NCI-H82 treated with DMSO at 0.1 percent for 48 hours (cell line): ENCODE data around the gene ISCA1.

Experiments
- DNase-seq: peaks from one replicate; lab custom pipeline; 2025; ENCODE audit not compliant: unreplicated experiment; lab: John Stamatoyannopoulos, UW

ISCA1 gene

DNA sequence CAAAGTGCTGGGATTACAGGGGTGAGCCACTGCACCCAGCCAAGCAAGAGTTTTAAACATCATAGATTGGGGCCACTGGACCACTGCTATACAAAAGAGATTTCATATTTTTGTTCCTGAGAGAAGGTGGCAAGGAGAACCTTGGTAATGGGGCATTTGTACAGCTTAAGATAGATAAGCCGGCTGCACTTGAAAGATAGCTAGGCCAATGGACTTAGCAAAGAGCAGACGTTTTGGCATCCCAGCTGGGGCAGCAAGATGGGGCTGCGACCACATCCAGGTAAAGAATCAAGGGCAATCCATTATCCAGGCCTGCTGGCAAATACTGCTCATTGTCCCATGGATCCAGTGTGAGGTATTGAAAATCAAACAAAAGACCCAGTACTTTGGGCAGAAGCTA, 3.9 kb upstream of the ISCA1 start:
- DNase-seq, result no peak

DNA sequence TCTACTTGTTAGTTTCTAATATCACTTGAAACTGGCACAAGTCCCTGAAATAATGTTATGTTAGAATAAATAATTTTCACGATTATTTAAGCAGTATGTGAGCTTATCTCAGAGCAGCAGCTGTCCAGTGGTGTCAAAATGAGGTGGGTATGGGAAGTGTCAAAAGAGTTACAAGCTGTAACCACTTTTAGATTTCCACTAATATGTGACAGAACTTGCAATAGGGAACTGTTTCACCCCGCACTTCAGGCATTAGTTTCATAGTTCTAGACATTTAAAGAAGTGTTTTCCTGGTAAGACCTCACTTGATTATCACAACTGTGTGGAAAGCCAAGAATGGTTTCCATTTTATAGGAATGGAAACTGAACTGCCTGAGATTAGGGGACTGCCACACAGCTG, 2.9 kb upstream of the ISCA1 start:
- no peak for DNase-seq

DNA sequence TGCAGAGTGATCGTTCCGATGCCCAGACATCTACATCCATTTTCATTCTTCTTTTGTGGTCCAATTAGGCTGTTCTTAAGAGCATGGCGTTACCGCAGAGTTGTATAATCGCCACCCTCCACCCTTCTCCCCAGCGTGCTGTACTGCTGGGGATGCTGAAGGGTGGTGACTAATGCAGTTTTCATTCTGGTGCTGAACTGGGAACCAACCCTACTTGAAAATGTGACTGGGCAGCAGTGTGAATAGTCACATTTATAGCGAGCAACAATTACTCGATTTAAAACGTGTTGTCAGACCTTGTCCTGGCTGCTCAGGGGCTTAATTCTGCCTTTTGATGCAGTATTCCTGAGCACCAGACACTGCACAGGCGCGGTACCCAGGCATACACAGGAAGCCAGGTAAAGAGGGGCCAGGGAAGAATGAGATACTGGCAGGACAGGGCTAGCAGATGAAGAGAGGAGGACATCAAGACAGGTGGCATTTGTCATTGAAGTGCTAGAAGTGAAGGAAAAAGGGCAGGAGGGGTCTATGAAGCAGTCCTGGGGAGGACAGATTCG, 719 bp upstream of the ISCA1 start:
- DNase-seq, result no peak

DNA sequence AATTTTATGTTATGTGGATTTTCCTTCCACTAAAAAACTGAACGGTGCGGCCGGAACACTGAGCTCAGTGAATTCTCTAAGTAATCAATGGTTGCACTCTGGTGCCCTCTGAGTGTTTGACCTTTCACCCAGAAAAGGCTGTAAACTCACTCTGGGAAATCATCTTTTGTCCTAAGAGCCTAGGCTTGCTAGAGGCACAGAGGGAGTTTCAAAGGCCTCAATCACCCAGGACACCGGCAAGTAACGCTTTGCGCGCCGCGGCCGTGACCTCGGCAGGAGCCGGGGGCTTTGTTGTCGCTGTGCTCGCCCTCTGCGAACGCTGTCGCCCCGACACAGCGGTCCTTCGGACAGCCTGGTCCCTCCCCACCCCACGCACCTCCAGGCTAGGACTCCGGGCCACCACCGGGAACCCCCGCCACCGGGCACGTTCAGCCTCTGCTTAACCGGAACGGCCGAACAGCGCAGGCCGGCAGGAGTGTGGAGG, 703 bp downstream of the ISCA1 start:
- DNase-seq, result no peak

DNA sequence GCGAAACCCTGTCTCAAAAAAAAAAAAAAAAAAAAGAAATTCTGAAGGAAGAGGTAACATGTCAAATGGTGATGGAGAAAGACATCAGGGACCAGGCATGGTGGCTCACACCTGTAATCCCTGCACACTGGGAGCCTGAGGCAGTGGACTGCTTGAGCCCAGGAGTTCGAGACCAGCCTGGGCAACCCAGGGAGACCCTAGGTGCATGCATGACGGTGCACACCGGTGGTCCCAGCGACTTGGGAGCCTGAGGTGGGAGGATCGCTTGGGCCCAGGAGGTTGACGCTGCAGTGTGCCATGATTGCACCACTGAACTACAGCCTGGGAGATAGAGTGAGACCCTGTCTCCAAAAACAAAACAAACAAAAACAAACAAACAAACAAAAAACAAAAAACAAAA, 1.8 kb downstream of the ISCA1 start:
- no peak for DNase-seq

DNA sequence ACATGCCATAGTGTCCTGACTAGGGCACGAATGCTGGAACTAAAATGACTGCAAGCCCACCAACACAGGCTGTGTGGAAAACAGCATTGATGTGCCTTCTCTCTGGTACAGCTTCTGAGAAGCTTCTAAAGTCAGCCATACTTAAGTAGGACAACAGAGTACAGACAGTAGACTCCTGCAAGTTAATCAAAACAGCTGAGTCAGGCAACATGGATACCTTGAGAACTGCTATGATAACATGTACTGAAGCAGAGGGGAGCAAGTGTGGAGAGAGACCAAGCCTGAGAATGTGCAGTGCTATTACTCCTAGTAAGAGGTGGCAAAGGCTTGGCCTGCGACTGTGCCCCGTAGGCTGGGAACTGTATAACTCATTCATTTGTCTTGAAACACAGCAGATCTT, 2.5 kb downstream of the ISCA1 start:
- DNase-seq, result no peak

DNA sequence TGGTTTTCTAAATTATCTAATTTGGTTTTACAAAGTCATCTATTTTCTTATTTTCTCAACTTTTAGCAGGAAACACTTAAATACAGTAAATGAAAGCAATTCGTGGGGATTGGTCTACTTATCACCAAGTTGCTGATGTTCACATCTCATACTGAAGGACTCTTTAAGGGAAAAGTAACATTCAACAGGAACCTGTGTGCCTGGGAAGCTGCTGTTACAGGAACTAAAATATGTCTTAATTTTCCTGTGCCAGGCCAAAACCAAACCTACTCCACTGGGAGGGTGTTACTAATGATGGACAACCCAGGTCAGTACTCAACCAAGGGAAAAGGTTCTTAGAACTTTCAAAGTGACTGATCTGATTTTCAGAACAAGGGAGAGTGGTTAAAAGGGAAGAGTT, 5.3 kb downstream of the ISCA1 start:
- DNase-seq, result no peak

DNA sequence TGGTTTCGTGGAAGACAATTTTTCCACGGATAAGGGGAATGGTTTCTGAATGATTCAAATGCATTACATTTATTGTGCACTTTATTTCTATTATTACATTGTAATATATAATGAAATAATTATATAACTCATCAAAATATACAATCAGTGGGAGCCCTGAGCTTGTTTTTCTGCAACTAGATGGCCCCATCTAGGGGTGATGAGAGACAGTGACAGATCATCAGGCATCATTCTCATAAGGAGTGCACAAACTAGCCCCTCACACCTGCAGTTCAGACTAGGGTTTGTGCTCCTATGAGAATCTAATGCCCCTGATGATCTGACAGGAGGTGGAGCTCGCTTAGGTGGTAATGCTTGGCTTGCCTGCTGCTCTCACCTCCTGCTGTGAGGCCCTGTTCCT, 6.4 kb downstream of the ISCA1 start:
- no peak for DNase-seq

DNA sequence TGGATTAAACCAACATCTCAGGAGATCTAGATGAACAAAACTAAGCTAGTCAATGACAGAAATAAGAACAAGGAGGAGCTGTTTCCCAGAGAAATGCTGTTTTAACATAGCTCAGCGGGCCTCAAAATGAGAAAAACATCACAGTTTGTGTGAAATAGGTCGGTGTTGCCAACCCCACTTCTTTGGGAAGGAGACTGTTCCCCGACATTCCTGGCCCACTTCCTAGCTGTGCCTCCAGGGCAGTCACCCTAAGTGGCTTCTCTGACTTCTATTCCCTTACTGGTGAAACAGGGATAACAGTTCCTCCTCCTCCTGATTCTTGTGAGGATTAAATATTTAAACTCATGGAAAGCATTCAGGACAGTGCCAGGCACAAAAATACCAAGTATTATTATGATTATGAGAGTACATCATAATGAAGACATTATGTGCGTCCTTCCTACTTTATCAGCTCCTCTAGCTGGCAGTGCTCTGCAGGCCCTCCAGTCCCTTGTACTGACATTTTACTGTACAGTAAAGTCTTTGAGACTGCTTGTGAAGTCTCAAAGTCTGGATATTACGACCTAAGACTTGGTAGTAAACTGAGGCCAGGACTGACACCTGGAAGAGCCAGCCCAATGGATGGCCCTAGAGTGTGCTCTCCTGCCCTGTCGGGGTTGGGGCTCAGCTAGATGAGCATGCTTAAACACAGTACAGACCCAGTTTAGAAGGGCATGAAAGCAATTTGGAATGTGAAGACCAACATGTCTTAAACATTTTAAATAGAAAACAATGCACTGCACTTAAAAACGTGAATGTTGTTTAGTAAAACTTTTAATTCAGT, 7.3 kb downstream of the ISCA1 start:
- no peak for DNase-seq

DNA sequence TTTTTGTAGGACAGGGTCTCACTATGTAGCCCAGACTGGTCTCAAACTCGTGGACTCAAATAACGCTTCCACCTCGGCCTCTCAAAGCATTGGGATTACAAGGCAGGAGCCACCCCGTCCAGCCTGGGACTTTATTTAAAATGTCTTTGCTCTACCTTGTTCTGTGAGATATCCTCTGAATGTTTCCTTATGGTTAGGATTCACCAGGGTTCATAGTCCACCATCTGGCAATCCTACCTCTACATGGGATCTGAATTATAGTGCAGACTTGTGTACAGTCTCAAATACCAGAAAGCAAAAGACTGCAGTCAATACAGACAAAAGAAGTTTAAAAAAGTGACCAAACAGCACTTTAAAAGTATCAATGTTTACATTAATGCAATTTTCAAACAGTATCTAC, 10.1 kb downstream of the ISCA1 start:
- no peak for DNase-seq

DNA sequence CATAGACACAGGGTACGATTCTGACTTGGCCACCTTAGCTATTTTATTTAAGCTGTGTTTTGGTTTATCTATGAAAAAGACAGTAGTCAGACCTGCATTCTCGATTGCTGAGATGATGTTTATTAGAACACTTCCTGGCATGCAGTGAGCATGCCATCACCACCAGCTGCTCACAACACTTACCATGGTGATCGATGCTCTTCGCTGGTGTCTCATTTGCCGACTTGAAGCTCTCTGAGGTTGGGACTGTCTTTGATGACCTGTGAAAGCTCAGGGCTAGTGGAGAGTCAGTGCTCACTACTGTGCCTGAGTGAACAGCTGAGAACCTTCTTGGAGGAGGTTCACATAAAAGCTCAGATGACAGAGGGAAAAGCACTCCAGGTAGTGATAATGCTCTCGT, 18.5 kb downstream of the ISCA1 start:
- DNase-seq, result no peak

DNA sequence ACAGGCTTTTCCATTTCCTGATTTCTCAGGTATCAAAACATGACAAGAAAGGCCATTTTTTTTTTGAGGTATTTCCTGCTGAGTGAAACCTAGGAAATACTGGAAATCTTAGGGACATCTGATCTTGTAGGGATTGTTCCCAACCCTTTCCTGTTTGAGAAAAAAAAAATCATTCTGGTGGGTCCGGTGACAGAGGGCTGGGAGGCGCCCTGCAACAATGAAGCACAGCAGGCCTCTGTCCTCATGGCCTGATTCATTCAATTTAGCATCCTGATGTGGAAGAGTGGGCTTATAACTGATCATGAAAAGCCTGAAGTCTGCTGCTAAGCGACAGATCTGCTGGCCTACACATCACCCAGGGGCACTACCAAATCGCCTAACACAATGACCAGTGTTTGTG, 19.8 kb downstream of the ISCA1 start:
- no peak for DNase-seq

DNA sequence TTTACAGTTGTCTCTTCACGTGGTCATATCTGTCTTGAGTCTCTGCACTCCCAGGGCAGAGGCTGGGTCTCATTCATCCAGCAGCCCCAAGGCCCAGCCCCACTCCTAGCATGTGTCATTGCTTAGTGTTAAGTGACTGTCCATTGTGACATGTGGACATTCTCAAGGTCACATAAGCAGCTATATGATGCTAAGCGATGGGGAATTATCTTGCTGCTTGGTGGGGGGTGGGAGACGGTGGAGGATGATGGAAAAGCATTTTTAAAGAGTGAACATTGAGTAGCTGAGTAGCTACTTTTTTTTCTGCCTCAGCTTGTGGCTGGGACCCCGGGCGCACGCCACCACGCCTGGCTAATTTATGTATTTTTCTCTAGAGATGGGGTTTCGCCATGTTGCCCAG, 22.8 kb downstream of the ISCA1 start, which contains the start of gene C9orf153:
Gene C9orf153 (minus strand): TSS at position 101 of the 400 bp plus-strand sequence. CDS start 30,054 bp downstream, outside the sequence.
- no peak for DNase-seq

DNA sequence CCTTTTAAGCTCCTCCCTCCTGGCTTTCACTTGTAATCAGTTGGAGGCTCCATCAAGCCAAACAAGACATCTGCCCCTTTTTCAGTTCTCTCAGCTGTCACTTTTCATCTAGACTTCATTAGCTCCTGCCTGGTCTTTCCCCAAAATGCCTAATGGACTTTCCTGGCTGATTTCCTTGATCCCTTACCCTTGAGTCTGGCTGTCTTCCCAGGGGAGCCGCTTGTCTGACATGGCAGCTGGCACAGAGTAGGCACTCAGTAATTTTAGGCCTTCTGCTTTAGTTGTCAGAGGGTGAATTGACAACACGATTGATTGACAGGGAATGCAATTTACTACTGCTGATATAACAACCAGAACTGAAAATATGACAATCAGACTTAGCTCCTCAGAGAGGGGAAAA, 24.9 kb downstream of the ISCA1 start:
- peak; percentile 85 for DNase-seq

DNA sequence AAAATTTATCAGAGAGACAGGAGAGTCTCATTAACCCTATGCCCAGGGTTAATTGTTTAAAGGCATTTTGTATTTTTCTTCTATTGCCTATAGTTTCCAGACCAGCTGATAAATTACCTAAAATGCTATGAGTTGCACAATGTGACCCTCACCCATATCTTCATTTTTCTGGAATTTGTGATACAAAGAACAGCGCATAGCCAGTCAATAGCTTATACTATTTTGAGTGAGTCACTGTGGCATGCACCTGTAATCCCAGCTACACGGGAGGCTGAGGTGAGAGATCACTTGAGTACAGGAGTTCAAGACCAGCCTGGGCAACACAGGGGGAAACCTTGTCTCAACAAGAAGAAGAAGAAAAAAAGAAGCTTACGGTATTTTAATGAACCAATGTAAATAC, 25.7 kb downstream of the ISCA1 start:
- no peak for DNase-seq

DNA sequence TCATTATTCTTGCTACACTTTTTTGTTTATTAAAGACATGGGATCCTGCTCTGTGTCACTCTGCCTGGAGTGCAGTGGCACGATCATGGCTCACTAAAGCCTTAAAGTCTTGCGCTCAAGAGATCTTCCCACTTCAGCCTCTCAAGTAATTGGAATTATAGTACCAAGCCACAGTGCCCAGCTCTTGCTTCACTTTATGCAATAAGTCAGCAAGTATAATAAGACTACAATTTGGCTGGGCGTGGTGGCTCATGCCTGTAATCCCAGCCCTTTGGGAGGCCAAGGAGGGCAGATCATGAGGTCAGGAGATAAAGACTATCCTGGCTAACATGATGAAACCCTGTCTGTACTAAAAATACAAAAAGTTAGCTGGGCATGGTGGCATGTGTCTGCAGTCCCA, 28.8 kb downstream of the ISCA1 start:
- DNase-seq, result no peak

DNA sequence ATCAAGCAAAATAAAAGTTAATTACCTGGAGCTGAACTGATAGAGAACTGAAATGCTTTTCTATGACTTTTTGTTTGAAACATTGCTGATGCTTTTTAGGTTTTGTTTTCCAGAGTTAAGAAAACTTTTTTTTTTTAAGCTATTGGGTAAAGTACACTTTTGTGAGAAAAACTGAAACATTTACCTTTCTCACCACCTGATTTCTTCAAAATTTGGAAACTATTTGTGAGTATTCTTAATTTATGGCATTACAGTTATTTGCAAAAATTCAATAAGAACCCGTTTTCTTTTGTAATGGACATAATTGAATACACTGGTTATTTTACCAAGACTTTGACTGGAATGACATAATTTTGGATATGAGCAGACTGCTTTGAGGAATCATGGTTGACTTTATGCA, 29.5 kb downstream of the ISCA1 start:
- no peak for DNase-seq

DNA sequence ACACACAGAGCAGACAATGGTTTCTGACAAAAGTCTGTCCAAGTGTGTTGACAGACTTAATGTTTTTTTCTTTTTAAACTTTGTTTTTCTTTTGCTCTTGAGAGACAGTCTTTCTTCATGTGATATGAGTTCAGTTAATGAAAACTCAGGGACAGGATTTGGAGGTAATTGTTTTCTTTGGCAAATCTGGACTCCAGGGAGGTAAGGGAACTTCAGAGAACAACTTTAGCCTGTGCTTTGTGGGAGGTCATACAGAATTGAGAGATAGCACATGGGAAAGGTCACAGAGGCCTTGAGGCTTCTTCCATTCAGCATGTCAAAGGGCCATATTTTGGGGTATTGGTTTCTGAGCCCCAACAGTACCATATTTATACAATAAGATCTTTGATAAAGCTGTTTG, 32.2 kb downstream of the ISCA1 start:
- no peak for DNase-seq

DNA sequence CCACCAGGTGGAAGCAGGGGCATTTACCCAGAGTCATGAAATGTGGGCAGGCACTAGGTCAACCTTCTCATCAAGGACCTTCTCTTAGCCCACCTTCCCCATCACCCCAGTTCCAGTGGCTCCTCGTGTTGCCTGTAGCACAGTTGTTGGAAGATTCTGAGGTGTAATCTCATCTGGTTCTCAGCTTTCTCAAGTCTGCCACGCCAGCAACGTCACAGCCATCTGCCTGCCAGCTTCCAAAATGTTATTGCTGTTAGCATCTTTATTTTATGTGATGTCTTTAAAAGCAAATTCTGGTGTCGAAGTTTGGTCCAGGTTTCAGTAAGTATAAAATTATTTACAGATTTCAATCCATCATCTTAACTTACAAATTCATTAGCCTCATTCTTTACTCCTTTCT, 33.6 kb downstream of the ISCA1 start:
- no peak for DNase-seq

DNA sequence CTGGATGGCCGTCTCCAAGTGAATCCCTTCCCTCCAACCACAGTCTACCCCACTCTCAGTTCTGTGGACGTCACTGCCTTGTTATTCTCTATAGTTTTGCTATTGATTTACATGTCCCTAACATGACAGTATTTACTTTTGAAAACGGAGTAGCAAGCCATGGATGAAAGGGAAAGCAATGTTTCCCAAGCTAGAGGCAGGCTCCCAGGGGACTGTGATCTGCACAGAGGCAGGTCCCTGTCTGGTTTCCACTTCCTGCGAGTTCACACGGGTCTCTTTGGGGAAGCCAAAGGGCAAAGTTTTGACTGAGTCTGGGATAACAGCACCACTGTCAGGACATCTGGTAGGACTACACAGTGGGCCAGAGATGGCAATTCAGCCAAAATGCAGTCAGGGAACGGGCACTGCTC, 35.6 kb downstream of the ISCA1 start:
- no peak for DNase-seq

DNA sequence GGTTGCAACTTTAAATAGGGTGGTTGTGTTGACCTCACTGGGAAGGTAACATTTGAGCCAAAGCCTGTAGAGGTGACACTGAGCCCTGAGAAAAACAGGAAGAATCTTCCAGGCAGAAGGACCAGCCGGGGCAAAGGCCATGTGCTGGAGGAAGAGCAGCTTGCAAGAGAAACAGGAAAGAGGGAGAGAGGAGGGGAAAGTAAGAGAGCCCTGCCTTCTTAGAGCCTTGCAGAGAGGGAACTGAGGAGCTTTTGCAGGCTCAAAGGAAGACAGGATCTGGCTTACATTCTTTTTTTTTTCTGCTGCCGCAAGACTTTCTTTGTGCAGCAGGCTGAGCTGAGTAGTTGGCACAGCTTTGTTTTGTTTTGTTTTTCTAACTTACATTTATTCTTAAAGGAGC, 40.3 kb downstream of the ISCA1 start:
- no peak for DNase-seq

DNA sequence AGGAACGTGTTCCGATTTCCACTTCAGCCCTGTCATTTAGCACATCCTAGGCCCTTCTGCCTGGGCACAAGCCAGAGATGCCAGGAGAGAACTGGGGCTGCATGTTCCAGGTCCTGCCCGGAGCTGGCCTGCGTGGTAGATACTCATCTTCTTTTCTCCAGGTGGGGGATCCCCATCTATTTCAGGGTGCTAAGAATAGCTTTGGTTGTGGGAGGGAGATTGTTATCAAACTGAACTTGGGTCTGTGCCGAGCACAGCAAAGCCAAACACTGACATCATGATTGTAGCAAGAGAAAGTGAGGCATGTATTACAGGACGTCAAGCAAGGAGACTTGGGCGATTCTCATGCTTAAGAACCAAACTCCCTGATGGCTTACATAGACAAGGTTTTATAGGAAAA, 41.1 kb downstream of the ISCA1 start:
- no peak for DNase-seq
